OCI-LY7 (cell line): ENCODE measurements around the gene CES4A. TPM values are rescaled to one million over a fixed set of nuclear protein-coding genes. Genes with fewer than 3 reads are reported as not detected.

ENCODE experiments used
- BruUV-seq: library from RNA; stranded (reverse); fragments of 400-500 nt; replicated peaks from 2 replicates; lab custom pipeline; 2021; lab: Mats Ljungman, UMichigan
- CTCF ChIA-PET: fragments of 300-600 bp; sonication (Branson Sonifier 250); formaldehyde crosslinking; loops from one replicate; lab custom pipeline; 2022; ENCODE audit warnings: antibody characterized with exemption; ENCODE audit not compliant: unreplicated experiment; lab: Charles Lee
- POLR2A ChIA-PET: fragments of 300-600 bp; sonication (Branson Sonifier 250); formaldehyde crosslinking; loops from one replicate; lab custom pipeline; 2022; ENCODE audit warnings: antibody characterized with exemption; lab: Charles Lee
- DNase-seq: peaks from one replicate; pipeline ENCODE4 v3.0.0-alpha.2; 2015; ENCODE audit warnings: low spot score
- H2AFZ ChIP-seq: fragments of 200-600 bp; sonication (generic), shearing (Covaris generic); 2 replicates; pipeline ENCODE4 v1.6.1; 2014; ENCODE audit warnings: mild to moderate bottlenecking, antibody characterized with exemption, low read length, moderate library complexity
- H3K27ac ChIP-seq: fragments of 200-600 bp; sonication (generic); 2 replicates; pipeline ENCODE4 v1.5.1; 2014; ENCODE audit warnings: mixed run types, low read depth, mild to moderate bottlenecking, moderate library complexity, low read length, inconsistent platforms; ENCODE audit not compliant: poor library complexity, severe bottlenecking
- H3K36me3 ChIP-seq: fragments of 200-600 bp; sonication (generic); 2 replicates; pipeline ENCODE4 v1.6.1; 2014; ENCODE audit warnings: mild to moderate bottlenecking, antibody characterized with exemption, low read length, moderate library complexity, mixed read lengths; ENCODE audit not compliant: insufficient read depth
- H3K4me1 ChIP-seq: fragments of 200-600 bp; sonication (generic); 2 replicates; pipeline ENCODE4 v1.5.1; 2014; ENCODE audit warnings: mild to moderate bottlenecking, low read length; ENCODE audit not compliant: insufficient read depth, poor library complexity, severe bottlenecking
- H3K4me2 ChIP-seq: fragments of 200-600 bp; sonication (generic); 2 replicates; pipeline ENCODE4 v1.6.1; 2014; ENCODE audit warnings: mild to moderate bottlenecking, low read length
- H3K4me3 ChIP-seq: fragments of 200-600 bp; sonication (generic); 2 replicates; pipeline ENCODE4 v1.5.1; 2014; ENCODE audit warnings: mild to moderate bottlenecking, low read depth, low read length; ENCODE audit not compliant: poor library complexity, severe bottlenecking
- H3K79me2 ChIP-seq: fragments of 200-600 bp; sonication (generic); 2 replicates; pipeline ENCODE4 v1.6.1; 2016; ENCODE audit warnings: low read depth, mild to moderate bottlenecking, low read length, moderate library complexity, mixed read lengths; ENCODE audit not compliant: insufficient read depth
- H3K9me2 ChIP-seq: fragments of 200-600 bp; sonication (generic); 2 replicates; pipeline ENCODE4 v1.6.1; 2016; ENCODE audit warnings: mild to moderate bottlenecking, low read length, mixed read lengths; ENCODE audit not compliant: insufficient read depth
- H3K9me3 ChIP-seq: fragments of 200-600 bp; sonication (generic); 2 replicates; pipeline ENCODE4 v1.6.1; 2014; ENCODE audit warnings: mild to moderate bottlenecking, mixed run types, low read length, mixed read lengths
- H4K20me1 ChIP-seq: fragments of 200-600 bp; sonication (generic); 2 replicates; pipeline ENCODE4 v1.6.1; 2014; ENCODE audit warnings: mild to moderate bottlenecking, antibody characterized with exemption, low read length, moderate library complexity, mixed read lengths; ENCODE audit not compliant: insufficient read depth
- EZH2phosphoT487 ChIP-seq: fragments of 200-600 bp; sonication (generic); IDR thresholded peaks from 2 replicates; pipeline ENCODE4 v1.6.1; 2018; ENCODE audit warnings: low read depth, borderline replicate concordance, mild to moderate bottlenecking, mixed run types, antibody characterized with exemption, low read length, moderate library complexity, mixed read lengths
- intact Hi-C: fragments of 100-400 bp; cut with micrococcal nuclease; formaldehyde crosslinking; loops from one replicate; pipeline ENCODE4 v1.10.0; 2022; ENCODE audit not compliant: unreplicated experiment
- total RNA-seq, 2 experiments: library from RNA; depleted of rRNA in 1 of 2; stranded (reverse); fragments of >200 nt in 1 of 2; shearing (Covaris generic) in 1 of 2; gene quantifications; 2 replicates each; pipeline ENCODE4 v1.2.3, GENCODE V29; 2014 to 2022
- TF ChIP-seq, protein P1 (sequence below): fragments of 200-600 bp; sonication (generic); conservative IDR thresholded peaks from 2 replicates; pipeline ENCODE4 v1.5.1; 2014; ENCODE audit warnings: mild to moderate bottlenecking, antibody characterized with exemption, low read length, moderate library complexity, mixed read lengths

The CES4A gene
- total RNA-seq, 2 experiments from 2014 or later: 0.38 to 0.47 TPM

DNA sequence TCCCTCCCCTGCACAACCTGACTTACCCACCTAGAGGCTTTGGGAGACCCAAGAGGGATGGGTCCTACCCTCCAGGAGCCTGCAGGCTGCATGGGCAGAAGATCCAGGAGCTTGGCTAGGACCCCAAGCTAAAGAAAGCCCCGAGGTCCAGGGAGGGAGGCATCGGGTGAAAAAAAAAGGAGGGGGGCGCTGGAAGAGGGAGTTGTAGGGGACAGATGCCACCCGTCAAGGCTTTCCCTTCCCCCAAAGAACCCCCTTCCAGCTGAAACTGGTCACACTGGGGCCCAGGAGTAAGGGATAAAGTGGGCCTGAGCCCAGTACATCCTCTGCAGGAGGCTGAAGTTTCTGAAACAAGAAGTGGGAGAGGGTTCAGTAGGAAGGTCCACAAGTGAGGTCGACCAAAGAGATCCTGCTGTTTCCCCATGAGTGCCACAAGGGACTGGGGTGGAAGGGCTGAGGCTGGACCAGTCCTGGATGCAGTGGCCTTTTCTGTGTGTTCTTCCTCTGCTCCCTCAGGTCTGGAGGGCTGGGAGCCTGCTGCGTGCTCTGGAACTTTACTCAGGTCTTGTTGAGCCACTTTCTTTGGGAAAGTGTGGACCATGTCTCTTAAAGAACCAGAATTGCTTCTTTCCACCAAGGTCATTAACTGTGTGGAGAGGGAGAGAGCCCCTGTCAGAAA, 26.4 kb downstream of the CES4A start:
- POLR2A ChIA-PET: no interaction called here
- no peak for DNase-seq
- Histone ChIP-seq H3K4me3 (peak overlapping the region; percentile 54), H3K27ac (no peak overlapping the region), H2AFZ (peak overlapping the region; percentile 51; the same call in 1 of the 2 replicates), H3K36me3 (no peaks in the 10 kb centered on the region), H4K20me1 (no peaks in the 10 kb centered on the region), H3K9me2 (no peaks in the 10 kb centered on the region), H3K79me2 (no peaks in the 10 kb centered on the region), H3K4me2 (peak overlapping the region; percentile 61), H3K9me3 (no peaks in the 10 kb centered on the region), H3K4me1 (peaks cover 14% of the 10 kb centered on the region)
- BruUV-seq: no TSS peak
- intact Hi-C loops: loop anchor here (5.0 to 10.0 kb wide), 2 partner anchors 170 to 213 kb away; partner anchors contain the start of genes MATCAP1 and TMEM208
- no peak for TF ChIP-seq EZH2phosphoT487
- TF ChIP-seq, protein P1, sequence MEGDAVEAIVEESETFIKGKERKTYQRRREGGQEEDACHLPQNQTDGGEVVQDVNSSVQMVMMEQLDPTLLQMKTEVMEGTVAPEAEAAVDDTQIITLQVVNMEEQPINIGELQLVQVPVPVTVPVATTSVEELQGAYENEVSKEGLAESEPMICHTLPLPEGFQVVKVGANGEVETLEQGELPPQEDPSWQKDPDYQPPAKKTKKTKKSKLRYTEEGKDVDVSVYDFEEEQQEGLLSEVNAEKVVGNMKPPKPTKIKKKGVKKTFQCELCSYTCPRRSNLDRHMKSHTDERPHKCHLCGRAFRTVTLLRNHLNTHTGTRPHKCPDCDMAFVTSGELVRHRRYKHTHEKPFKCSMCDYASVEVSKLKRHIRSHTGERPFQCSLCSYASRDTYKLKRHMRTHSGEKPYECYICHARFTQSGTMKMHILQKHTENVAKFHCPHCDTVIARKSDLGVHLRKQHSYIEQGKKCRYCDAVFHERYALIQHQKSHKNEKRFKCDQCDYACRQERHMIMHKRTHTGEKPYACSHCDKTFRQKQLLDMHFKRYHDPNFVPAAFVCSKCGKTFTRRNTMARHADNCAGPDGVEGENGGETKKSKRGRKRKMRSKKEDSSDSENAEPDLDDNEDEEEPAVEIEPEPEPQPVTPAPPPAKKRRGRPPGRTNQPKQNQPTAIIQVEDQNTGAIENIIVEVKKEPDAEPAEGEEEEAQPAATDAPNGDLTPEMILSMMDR: no peak
- CTCF ChIA-PET: no interaction called here

GRCh38 chr16:67015313-67015731, 26.9 kb downstream of the CES4A start:
- DNase-seq: no peak
- CTCF ChIA-PET: interaction anchor here (0.7 kb wide), 1 partner anchor 728 kb away, joined by 4 read pairs; no protein-coding TSS in a partner anchor
- H2AFZ ChIP-seq: no peak overlapping the region
- no peaks in the 10 kb centered on the region for H3K9me3 ChIP-seq
- H3K27ac ChIP-seq: no peak overlapping the region
- no TSS peak for BruUV-seq
- H3K9me2 ChIP-seq: no peaks in the 10 kb centered on the region
- intact Hi-C loops: loop anchor here (5.0 to 10.0 kb wide), 2 partner anchors 169 to 212 kb away; partner anchors contain the start of genes MATCAP1 and TMEM208
- H3K4me3 ChIP-seq: no peak overlapping the region
- no peak for TF ChIP-seq EZH2phosphoT487
- TF ChIP-seq, protein P1: 0 out of 2 replicates have a peak, but pooled peaks have one; percentile 23
- peaks cover 14% of the 10 kb centered on the region for H3K4me1 ChIP-seq
- POLR2A ChIA-PET: interaction anchor here (0.7 kb wide), 1 partner anchor 14 kb away, joined by 3 read pairs; no protein-coding TSS in a partner anchor
- H3K79me2 ChIP-seq: no peaks in the 10 kb centered on the region
- H3K4me2 ChIP-seq: no peak overlapping the region
- H4K20me1 ChIP-seq: no peaks in the 10 kb centered on the region
- no peaks in the 10 kb centered on the region for H3K36me3 ChIP-seq

DNA sequence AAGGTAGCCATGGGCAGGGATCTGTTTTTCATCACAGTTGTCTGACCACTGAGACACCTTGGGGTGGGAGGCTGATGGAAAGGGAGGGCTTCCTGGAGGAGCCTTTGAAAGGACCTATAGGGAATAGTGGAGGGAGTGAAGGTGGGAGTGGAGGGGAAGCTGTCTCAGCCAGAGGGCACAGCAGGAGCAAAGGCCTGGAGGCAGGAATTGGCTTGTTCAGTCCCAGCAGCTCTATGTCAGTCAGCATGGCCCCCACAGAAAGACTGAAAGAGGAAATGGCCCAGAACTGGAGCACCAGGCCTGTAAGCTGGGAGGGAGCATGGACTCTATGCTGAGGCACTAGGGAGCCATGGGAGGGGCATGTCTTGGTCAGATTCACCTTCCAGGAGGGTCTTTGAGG, 27.8 kb downstream of the CES4A start:
- Histone ChIP-seq H2AFZ (no peak overlapping the region), H4K20me1 (no peaks in the 10 kb centered on the region), H3K36me3 (no peaks in the 10 kb centered on the region), H3K4me3 (no peak overlapping the region), H3K79me2 (no peaks in the 10 kb centered on the region), H3K9me2 (no peaks in the 10 kb centered on the region), H3K9me3 (no peaks in the 10 kb centered on the region), H3K27ac (no peak overlapping the region), H3K4me1 (peaks cover 17% of the 10 kb centered on the region), H3K4me2 (no peak overlapping the region)
- ChIA-PET POLR2A (no interaction called here), CTCF (interaction anchor here (0.6 kb wide), 1 partner anchor 25 kb away, joined by 5 read pairs; no protein-coding TSS in a partner anchor)
- intact Hi-C loops: loop anchor here (5.0 to 10.0 kb wide), 2 partner anchors 169 to 211 kb away; partner anchors contain the start of genes MATCAP1 and TMEM208
- TF ChIP-seq EZH2phosphoT487: no peak
- TF ChIP-seq, protein P1: no peak
- BruUV-seq: no TSS peak
- no peak for DNase-seq
